Peyer's patch (tissue), 4 donors: ENCODE data around the gene PITPNM1.
"Not testable (repeated sequence)": the region's sequence is repeated elsewhere in the genome, so short reads cannot be mapped to it uniquely, and the experiment has no call there.

ENCODE experiments used
- POLR2A ChIP-seq, 2 donors: fragments of 450-650 bp; IDR thresholded peaks; one replicate each; pipeline ENCODE4 v1.5.1; 2017; ENCODE audit warnings: antibody characterized with exemption in 2 of 2, mild to moderate bottlenecking in 2 of 2, moderate library complexity in 2 of 2
- TF ChIP-seq, protein P1 (sequence below), 6 experiments: fragments of 450-650 bp in 4 of 6; fragments of 200-600 bp in 2 of 6; sonication (generic) in 1 of 6; IDR thresholded peaks; one replicate each; pipeline ENCODE4 v1.5.1; 2017 to 2019; ENCODE audit warnings: antibody characterized with exemption in 6 of 6, mild to moderate bottlenecking in 3 of 6, moderate library complexity in 1 of 6

DNA sequence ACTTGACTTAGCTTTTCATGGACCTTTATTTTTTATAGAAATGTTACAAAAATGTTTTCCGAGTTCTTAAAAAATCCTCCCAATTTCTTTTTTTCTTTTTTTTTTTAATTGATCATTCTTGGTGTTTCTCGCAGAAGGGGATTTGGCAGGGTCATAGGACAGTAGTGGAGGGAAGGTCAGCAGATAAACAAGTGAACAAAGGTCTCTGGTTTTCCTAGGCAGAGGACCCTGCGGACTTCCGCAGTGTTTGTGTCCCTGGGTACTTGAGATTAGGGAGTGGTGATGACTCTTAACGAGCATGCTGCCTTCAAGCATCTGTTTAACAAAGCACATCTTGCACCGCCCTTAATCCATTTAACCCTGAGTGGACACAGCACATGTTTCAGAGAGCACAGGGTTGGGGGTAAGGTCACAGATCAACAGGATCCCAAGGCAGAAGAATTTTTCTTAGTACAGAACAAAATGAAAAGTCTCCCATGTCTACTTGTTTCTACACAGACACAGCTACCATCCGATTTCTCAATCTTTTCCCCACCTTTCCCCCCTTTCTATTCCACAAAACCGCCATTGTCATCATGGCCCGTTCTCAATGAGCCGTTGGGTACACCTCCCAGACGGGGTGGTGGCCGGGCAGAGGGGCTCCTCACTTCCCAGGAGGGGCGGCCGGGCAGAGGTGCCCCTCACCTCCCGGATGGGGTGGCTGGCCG is 27.7 kb downstream of the PITPNM1 start:
- TF ChIP-seq, protein P1, sequence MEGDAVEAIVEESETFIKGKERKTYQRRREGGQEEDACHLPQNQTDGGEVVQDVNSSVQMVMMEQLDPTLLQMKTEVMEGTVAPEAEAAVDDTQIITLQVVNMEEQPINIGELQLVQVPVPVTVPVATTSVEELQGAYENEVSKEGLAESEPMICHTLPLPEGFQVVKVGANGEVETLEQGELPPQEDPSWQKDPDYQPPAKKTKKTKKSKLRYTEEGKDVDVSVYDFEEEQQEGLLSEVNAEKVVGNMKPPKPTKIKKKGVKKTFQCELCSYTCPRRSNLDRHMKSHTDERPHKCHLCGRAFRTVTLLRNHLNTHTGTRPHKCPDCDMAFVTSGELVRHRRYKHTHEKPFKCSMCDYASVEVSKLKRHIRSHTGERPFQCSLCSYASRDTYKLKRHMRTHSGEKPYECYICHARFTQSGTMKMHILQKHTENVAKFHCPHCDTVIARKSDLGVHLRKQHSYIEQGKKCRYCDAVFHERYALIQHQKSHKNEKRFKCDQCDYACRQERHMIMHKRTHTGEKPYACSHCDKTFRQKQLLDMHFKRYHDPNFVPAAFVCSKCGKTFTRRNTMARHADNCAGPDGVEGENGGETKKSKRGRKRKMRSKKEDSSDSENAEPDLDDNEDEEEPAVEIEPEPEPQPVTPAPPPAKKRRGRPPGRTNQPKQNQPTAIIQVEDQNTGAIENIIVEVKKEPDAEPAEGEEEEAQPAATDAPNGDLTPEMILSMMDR (IDR thresholded peaks at IDR 0.05): not testable (repeated sequence)
- TF ChIP-seq POLR2A (IDR thresholded peaks at IDR 0.05): not testable (repeated sequence)
